ENCODE measurements around the gene CPSF4.
"Not testable (repeated sequence)": the region's sequence is repeated elsewhere in the genome, so short reads cannot be mapped to it uniquely, and the experiment has no call there.

CPSF4 gene

DNA sequence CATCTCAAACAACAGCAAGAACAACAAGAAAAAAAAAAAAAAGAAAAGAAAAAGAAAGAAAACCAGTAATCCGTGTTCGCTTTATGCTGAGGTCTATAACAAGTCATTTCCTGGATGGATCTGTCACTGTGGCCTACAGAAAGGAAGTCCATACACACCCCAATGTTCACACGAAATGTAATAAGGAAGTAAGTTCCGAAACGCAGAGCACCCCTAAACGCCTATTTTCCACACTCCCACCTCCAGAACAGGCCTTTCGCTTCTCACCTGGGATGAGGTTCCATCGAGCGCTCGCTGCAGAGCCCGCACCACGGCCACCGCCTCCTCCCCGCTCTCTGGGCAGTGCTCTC is 60.6 kb downstream of the CPSF4 start:
- peak overlapping the region; percentile 78 for H3K4me3 ChIP-seq
- peaks cover 30% of the 10 kb centered on the region for H3K36me3 ChIP-seq (ENCODE audit: insufficient read depth, low read length)
- no peaks in the 10 kb centered on the region for H3K9me3 ChIP-seq (ENCODE audit: low read depth, low read length)
- TF ChIP-seq EZH2 (IDR thresholded peaks at IDR 0.05): no peak
- TF ChIP-seq POLR2AphosphoS5 (IDR thresholded peaks at IDR 0.05; ENCODE audit: borderline replicate concordance, low read depth, low read length): no peak
- TF ChIP-seq FOXP2 (optimal IDR thresholded peaks at IDR 0.05; ENCODE audit: control extremely low read depth, extremely low read length, insufficient read depth): no peak
- H3K9ac ChIP-seq (ENCODE audit: insufficient read length): peak overlapping the region; percentile 82
- H3K27ac ChIP-seq: no peak overlapping the region
- DNase-seq (ENCODE audit: low read depth, low spot score): no peak

DNA sequence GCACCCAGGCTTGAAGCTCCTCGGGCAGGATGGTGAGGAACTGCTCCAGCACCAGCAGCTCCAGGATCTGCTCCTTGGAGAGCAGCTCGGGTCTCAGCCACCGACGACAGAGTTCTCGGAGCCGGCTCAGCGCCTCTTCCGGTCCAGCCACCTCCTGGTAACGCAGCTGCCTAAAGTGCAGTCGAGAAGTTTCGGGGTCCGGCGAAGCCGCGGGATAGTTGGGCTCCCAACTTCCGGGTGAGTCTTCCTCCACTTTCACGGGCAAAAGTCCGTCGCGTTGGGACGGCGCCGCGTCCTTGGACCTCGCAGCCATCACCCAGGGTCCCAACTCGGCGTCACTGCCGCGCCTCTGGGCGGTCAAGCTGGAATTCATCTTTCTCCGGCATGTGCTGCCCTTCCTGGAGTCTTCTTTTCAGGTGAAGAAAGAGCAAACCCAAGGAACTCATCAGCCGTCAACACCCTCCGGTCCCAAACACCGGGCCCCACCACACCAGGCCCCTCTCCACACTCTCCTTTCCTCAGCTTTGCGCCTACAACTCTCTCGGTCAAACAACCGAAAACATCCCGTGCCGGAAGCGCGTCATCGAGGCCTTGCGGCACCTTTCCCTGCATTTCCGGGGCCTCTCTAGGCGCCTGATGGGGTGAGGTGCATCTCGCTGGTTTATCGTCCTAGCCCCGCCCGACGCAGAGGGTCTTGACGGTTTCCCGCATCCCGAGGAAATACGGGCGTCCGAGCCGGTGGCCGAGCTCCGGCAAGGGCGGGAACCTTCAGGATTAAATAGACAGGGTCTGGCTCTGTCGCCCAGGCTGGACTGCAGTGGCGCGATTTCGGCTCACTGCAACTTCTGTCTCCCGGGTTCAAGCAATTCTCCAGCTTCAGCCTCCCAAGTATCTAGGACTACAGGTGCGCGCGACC is 61.2 kb downstream of the CPSF4 start, which contains the start of gene ZNF394:
Gene ZNF394 (minus strand): TSS at position 561 of the 916 bp plus-strand sequence. CDS start 188 bp downstream, at position 373.
- Histone ChIP-seq H3K4me3 (peak within 1 kb of the TSS; percentile 78), H3K9ac (ENCODE audit: insufficient read length) (peak within 1 kb of the TSS; percentile 82), H3K27ac (peak within 1 kb of the TSS; percentile 32; the same call in 1 of the 2 replicates), H3K36me3 (ENCODE audit: insufficient read depth, low read length) (peaks cover 23% of the 10 kb centered on the region), H3K9me3 (ENCODE audit: low read depth, low read length) (no peaks in the 10 kb centered on the region)
- TF ChIP-seq POLR2AphosphoS5 (IDR thresholded peaks at IDR 0.05; ENCODE audit: borderline replicate concordance, low read depth, low read length) (peak; percentile 87), EZH2 (IDR thresholded peaks at IDR 0.05) (no peak), FOXP2 (optimal IDR thresholded peaks at IDR 0.05; ENCODE audit: control extremely low read depth, extremely low read length, insufficient read depth) (no peak)
- peak; percentile 61 for DNase-seq (ENCODE audit: low read depth, low spot score)

DNA sequence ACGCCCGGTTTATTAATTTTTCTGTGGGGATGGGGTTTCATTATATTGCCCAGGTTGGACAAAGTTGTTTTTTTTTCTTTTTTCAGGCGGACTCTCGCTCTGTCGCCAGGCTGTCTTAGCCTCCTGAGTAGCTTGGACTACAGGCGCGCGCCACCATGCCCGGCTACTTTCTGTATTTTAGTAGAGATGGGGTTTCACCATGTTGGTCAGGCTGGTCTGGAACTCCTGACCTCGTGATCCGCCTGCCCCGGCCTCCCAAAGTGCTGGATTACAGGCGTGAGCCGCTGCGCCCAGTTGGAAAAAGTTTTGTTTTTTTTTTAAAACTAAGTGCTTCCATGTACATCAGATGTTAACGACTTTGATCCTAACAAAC is 61.9 kb downstream of the CPSF4 start:
- H3K27ac ChIP-seq: no peak overlapping the region

DNA sequence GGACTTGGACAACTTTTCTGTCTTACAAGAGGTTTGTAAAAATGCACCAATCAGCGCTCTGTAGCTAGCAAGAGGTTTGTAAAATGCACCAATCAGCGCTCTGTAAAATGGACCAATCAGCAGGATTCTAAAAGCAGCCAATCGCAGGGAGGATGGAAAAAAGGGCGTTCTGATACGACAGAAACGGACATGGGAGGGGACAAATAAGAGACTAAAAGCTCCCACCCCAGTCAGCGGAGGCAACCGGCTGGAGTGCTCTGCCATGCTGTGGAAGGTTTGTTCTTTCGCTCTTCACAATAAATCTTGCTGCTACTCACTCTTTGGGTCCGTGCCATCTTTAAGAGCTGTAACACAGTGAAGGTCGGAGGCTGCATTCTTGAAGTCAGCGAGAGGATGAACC is 62.5 kb downstream of the CPSF4 start:
- Histone ChIP-seq H3K4me3 (peak overlapping the region; percentile 78; the same call in 1 of the 2 replicates), H3K36me3 (ENCODE audit: insufficient read depth, low read length) (peaks cover 14% of the 10 kb centered on the region)
- DNase-seq (ENCODE audit: low read depth, low spot score); H3K27ac ChIP-seq; H3K9ac ChIP-seq (ENCODE audit: insufficient read length); H3K9me3 ChIP-seq (ENCODE audit: low read depth, low read length): not testable (repeated sequence)

More for the DNA sequence above, 61.9 kb downstream of the CPSF4 start:
- H3K36me3 ChIP-seq (ENCODE audit: insufficient read depth, low read length): peaks cover 18% of the 10 kb centered on the region
- peak overlapping the region; percentile 78 for H3K4me3 ChIP-seq
- H3K9me3 ChIP-seq (ENCODE audit: low read depth, low read length): no peaks in the 10 kb centered on the region
- TF ChIP-seq EZH2 (IDR thresholded peaks at IDR 0.05) (no peak), POLR2AphosphoS5 (IDR thresholded peaks at IDR 0.05; ENCODE audit: borderline replicate concordance, low read depth, low read length) (no peak), FOXP2 (optimal IDR thresholded peaks at IDR 0.05; ENCODE audit: control extremely low read depth, extremely low read length, insufficient read depth) (no peak)
- H3K9ac ChIP-seq (ENCODE audit: insufficient read length): peak overlapping the region; percentile 82
- DNase-seq (ENCODE audit: low read depth, low spot score): no peak

DNA sequence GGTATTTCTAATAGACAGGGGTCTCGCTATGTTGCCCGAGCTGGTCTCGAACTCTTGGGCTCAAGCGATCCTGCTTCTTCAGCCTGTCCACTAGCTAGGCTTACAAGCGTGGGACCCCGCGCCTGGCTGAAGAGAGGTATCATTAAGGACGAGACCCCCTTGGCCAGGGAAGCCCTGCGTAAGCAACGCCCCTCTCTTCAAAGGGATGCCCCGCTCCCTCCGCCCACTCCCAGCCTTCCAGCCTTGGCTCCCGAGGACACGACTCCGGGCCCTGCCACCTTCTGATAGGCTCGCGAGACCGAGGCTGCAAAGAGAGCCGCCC is 65.5 kb downstream of the CPSF4 start:
- no peak for TF ChIP-seq EZH2 (IDR thresholded peaks at IDR 0.05)
- TF ChIP-seq POLR2AphosphoS5 (IDR thresholded peaks at IDR 0.05; ENCODE audit: borderline replicate concordance, low read depth, low read length): 0 out of 2 replicates have a peak, but pooled peaks have one; percentile 22

DNA sequence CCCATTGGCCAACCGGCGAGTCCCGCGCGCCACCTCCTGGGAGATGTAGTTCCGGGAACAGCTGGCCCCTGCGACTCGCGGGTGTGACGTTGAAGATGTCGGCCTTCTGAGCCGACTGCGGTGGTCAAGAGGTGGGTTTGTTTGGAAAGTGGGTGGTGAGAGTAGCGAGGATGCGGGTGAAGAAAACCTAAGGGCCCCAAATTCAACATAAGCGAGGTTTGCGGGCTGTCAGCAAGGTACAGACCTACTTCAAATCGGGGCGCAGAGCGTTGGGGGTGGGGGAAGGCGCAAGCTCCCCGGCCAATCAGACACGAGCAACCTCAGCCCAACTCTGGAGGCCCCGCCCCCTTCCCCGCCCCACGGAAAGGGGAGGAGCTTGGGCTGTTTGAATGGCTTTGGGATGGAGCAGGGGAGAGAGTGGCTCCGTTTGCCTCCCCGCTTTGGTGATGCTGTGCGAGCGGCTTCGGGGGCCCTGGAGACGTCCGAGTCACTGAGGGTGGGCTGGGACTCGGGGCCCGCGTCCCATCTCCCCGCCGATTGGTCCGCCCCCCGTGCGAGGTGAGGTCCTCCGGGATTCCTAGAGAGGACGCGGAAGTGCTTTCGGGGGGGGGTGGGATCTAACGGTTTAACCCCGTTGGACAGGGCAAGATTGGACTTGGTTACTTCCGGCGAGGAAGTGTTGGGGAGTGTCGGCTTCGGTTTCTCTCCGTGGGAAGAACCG is 66.0 kb downstream of the CPSF4 start, which contains the start of gene ZKSCAN5:
Gene ZKSCAN5 (plus strand): TSS at position 60 of the 721 bp plus-strand sequence. CDS start 1,383 bp downstream, outside the sequence.
- no peaks in the 10 kb centered on the region for H3K9me3 ChIP-seq (ENCODE audit: low read depth, low read length)
- TF ChIP-seq FOXP2 (optimal IDR thresholded peaks at IDR 0.05; ENCODE audit: control extremely low read depth, extremely low read length, insufficient read depth) (no peak), POLR2AphosphoS5 (IDR thresholded peaks at IDR 0.05; ENCODE audit: borderline replicate concordance, low read depth, low read length) (peak; percentile 65; the same call in 1 of the 2 replicates), EZH2 (IDR thresholded peaks at IDR 0.05) (no peak)
- H3K27ac ChIP-seq: peak within 1 kb of the TSS; percentile 82

More for the DNA sequence above, 65.5 kb downstream of the CPSF4 start:
- Histone ChIP-seq H3K36me3 (ENCODE audit: insufficient read depth, low read length) (no peaks in the 10 kb centered on the region), H3K27ac (no peak overlapping the region), H3K9me3 (ENCODE audit: low read depth, low read length) (no peaks in the 10 kb centered on the region), H3K9ac (ENCODE audit: insufficient read length) (peak overlapping the region; percentile 81), H3K4me3 (peak overlapping the region; percentile 83)
- DNase-seq (ENCODE audit: low read depth, low spot score): peak; percentile 83

DNA sequence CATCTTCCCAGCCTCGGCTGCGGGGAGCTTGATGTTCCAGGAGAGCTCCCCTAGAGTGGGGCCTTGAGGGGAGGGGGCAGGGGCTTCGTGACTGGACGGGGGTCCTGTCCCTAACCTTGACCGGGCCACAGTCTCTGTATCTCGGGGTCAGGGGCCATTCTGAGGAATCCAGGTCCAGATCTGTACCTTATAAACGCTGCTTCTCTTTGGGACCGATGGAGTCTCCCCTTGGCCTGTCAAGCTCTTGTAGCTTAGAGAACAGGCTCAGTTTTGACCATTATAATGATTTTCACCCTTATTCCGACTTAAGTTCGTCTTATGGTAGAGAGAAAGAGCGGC is 66.5 kb downstream of the CPSF4 start:
- Histone ChIP-seq H3K4me3 (peak overlapping the region; percentile 83), H3K9me3 (ENCODE audit: low read depth, low read length) (no peaks in the 10 kb centered on the region), H3K27ac (peak overlapping the region; percentile 82; the same call in 1 of the 2 replicates), H3K9ac (ENCODE audit: insufficient read length) (peak overlapping the region; percentile 81), H3K36me3 (ENCODE audit: insufficient read depth, low read length) (no peaks in the 10 kb centered on the region)
- DNase-seq (ENCODE audit: low read depth, low spot score): no peak
- no peak for TF ChIP-seq POLR2AphosphoS5 (IDR thresholded peaks at IDR 0.05; ENCODE audit: borderline replicate concordance, low read depth, low read length)
- TF ChIP-seq FOXP2 (optimal IDR thresholded peaks at IDR 0.05; ENCODE audit: control extremely low read depth, extremely low read length, insufficient read depth): no peak
- no peak for TF ChIP-seq EZH2 (IDR thresholded peaks at IDR 0.05)

More for the DNA sequence above, 66.0 kb downstream of the CPSF4 start, which contains the start of gene ZKSCAN5:
- Histone ChIP-seq H3K4me3 (peak within 1 kb of the TSS; percentile 83), H3K9ac (ENCODE audit: insufficient read length) (peak within 1 kb of the TSS; percentile 81), H3K36me3 (ENCODE audit: insufficient read depth, low read length) (no peaks in the 10 kb centered on the region)
- DNase-seq (ENCODE audit: low read depth, low spot score): peak; percentile 91

Measured in SK-N-MC (cell line).